ENCODE results near the gene THBD.

The THBD gene

DNA sequence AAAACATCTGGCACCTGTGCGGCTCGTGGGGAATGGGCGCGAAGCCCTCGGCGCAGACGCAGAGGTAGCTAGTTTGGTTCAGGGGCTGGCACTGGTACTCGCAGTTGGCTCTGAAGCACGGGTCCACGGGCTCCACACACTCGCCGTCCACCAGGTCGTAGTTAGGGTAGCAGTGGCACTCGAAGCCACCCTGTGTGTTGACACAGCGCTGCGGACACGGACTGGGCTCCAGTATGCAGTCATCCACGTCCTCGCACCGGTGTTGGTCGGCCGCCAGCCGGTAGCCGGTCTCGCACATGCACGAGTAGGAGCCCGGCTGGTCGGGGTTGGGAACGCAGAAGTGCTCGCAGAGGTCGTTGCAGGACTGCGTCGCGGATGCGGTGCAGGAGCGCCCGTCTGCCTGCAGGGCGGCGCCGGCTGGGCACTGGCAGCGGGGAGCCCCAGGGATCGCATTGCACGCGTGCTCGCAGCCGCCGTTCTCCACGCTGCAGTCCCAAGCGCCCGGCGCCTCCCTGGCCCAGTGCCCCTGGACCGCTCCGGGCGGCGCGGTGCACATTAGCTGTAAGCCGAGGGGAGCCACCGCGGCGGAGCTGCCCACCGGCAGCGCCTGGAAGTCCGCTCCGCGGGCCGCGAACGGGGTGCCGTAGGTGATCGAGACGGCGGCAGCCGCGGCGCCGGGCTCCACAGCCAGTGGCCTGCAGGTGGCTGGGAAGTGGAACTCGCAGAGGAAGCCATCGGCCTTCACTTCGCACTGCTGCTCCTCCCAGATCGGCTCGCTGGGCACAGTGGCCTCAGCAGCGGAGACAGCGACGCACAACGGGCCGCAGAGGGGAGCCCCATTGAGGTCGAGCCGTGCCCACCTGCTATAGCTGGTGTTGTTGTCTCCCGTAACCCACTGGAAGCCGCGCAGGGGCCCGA is 930 bp downstream of the THBD start:
- Histone ChIP-seq H3K36me3 (ENCODE audit: insufficient read depth, low read length) (no peaks in the 10 kb centered on the region), H3K4me3 (ENCODE audit: low read depth, low read length) (peak overlapping the region; percentile 79), H3K27ac (ENCODE audit: low read depth, low read length) (no peak overlapping the region; the same call in 1 of the 2 replicates), H2AFZ (ENCODE audit: low read length, unreplicated experiment) (no peak overlapping the region), H3K79me2 (ENCODE audit: control insufficient read depth, insufficient read depth, low read length, unreplicated experiment) (no peaks in the 10 kb centered on the region), H3K4me1 (ENCODE audit: control insufficient read depth, insufficient read depth, low read length, unreplicated experiment) (peaks cover 9% of the 10 kb centered on the region), H3K27me3 (ENCODE audit: insufficient read depth, low read length) (peaks cover 23% of the 10 kb centered on the region)

DNA sequence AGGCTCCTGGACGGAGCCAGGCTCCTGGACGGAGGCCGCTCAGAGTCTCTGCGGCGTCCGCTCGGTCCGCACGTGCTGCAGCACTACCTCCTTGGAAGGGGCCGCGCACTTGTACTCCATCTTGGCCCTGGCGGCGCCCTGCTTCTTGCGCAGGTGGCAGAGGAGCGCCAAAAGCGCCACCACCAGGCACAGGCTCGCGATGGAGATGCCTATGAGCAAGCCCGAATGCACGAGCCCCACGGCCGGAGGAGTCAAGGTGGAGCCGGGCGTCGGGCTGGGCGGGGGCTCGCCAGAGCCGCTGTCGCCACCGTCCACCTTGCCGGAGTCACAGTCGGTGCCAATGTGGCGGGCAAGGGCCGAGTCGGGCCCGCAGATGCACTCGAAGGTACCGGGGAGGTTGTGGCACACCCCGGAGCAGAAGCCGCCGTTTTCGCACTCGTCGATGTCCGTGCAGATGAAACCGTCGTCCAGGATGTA is 1.7 kb downstream of the THBD start:
- H3K4me3 ChIP-seq (ENCODE audit: low read depth, low read length) = peak overlapping the region; percentile 79
- H3K79me2 ChIP-seq (ENCODE audit: control insufficient read depth, insufficient read depth, low read length, unreplicated experiment) = no peaks in the 10 kb centered on the region
- peaks cover 30% of the 10 kb centered on the region for H3K27me3 ChIP-seq (ENCODE audit: insufficient read depth, low read length)
- H2AFZ ChIP-seq (ENCODE audit: low read length, unreplicated experiment) = no peak overlapping the region
- peaks cover 9% of the 10 kb centered on the region for H3K4me1 ChIP-seq (ENCODE audit: control insufficient read depth, insufficient read depth, low read length, unreplicated experiment)
- H3K27ac ChIP-seq (ENCODE audit: low read depth, low read length) = no peak overlapping the region
- H3K36me3 ChIP-seq (ENCODE audit: insufficient read depth, low read length) = no peaks in the 10 kb centered on the region

DNA sequence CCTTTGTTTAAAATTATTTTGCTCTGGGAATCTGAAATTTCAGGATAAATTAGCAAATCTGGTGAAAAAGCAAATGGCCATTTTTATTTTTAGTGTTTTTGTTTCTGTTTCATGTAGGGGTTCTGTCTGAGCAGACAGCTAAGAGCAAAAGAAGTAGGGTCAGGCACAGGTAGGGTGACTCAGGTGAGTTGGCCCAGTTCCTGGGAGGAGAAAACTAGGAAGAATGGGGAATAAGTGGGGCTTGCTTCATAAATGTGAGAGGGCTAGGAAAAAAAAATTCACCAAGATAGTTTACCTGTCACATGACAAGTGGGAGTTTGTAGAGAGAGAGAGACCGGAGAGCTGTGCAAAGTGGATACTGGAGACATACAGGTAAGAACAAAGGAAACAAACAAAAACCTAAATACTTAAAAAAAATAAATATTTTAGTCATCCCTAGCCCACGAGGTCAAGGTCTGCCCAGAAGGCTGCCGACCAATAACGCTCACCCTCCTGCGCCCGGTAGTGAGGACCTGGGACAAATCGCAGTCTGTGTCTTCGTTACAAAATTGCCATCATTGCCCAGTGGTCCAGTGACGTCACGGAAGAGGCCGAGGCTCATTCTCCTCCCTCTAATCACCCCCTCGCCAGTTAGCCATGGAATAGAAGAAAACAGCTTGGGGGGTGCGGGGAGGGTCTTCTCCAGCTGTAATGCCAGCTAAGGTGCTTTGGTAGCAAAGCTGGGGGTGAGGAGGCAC is 2.3 kb downstream of the THBD start:
- Histone ChIP-seq H3K27ac (ENCODE audit: low read depth, low read length) (no peak overlapping the region), H3K36me3 (ENCODE audit: insufficient read depth, low read length) (no peaks in the 10 kb centered on the region), H3K4me1 (ENCODE audit: control insufficient read depth, insufficient read depth, low read length, unreplicated experiment) (peaks cover 9% of the 10 kb centered on the region), H2AFZ (ENCODE audit: low read length, unreplicated experiment) (no peak overlapping the region), H3K27me3 (ENCODE audit: insufficient read depth, low read length) (peaks cover 31% of the 10 kb centered on the region), H3K4me3 (ENCODE audit: low read depth, low read length) (peak overlapping the region; percentile 79), H3K79me2 (ENCODE audit: control insufficient read depth, insufficient read depth, low read length, unreplicated experiment) (no peaks in the 10 kb centered on the region)

DNA sequence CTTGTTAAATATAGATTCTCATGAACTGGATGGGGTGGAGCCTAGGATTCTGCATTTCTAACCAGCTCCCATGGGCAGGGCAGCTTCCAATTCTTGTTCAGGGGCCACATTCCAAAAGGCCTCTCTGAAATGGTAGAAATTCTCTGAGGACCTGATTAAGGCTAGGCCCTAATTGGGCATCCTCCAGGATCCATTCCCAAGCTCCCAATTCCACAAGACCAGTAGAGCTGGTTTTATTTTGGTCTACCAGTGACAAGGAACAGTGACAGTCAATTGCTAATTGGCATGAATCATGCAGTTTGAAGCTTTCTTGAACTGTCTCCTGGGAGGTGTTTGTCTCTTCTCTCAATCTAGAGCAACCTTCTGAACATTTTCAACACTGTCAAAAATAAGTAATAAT is 3.0 kb downstream of the THBD start:
- Histone ChIP-seq H3K79me2 (ENCODE audit: control insufficient read depth, insufficient read depth, low read length, unreplicated experiment) (no peaks in the 10 kb centered on the region), H3K27me3 (ENCODE audit: insufficient read depth, low read length) (peaks cover 38% of the 10 kb centered on the region), H3K4me3 (ENCODE audit: low read depth, low read length) (peak overlapping the region; percentile 79), H2AFZ (ENCODE audit: low read length, unreplicated experiment) (no peak overlapping the region), H3K4me1 (ENCODE audit: control insufficient read depth, insufficient read depth, low read length, unreplicated experiment) (peaks cover 9% of the 10 kb centered on the region), H3K27ac (ENCODE audit: low read depth, low read length) (no peak overlapping the region), H3K36me3 (ENCODE audit: insufficient read depth, low read length) (no peaks in the 10 kb centered on the region)

DNA sequence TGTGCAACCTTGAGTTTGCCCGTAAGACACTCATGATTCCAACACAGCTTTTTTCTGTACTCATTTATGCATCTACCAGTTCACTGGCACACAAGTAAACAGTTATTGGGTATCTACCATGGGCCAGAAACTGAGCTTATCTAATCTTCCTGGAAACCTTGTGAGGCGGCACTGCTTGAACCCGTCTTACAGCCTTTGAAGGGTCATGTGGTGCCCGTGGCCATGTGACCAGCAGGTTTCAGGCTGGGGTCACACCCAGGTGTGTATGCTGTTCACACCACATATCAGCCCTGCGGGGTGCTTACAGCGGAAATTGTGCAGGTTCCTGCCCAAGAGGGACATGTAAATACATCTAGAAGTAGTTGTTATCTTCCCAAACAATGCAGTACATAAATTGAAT is 6.1 kb downstream of the THBD start:
- Histone ChIP-seq H2AFZ (ENCODE audit: low read length, unreplicated experiment) (no peak overlapping the region), H3K27ac (ENCODE audit: low read depth, low read length) (no peak overlapping the region), H3K36me3 (ENCODE audit: insufficient read depth, low read length) (no peaks in the 10 kb centered on the region), H3K27me3 (ENCODE audit: insufficient read depth, low read length) (peaks cover 68% of the 10 kb centered on the region), H3K4me3 (ENCODE audit: low read depth, low read length) (no peak overlapping the region), H3K4me1 (ENCODE audit: control insufficient read depth, insufficient read depth, low read length, unreplicated experiment) (peaks cover 5% of the 10 kb centered on the region), H3K79me2 (ENCODE audit: control insufficient read depth, insufficient read depth, low read length, unreplicated experiment) (no peaks in the 10 kb centered on the region)

DNA sequence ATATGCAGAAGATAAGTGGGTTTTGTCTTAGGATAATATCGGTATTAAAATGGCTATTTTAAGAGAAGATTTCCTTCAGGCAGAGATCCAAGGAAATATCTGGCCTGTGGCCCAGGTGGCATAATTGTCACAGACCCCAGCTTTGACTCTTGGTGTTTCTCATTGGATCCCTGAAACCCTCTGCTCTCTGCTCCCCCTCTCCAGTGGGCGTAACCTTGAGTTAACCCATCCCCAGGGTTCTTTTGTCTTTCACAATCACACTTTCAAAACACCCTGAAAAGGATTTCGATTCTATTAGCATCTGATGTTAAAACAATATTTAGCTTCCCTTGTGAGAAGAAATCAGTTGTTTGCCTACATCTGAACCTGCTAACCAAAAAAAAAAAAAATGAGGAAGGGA is 7.2 kb downstream of the THBD start:
- Histone ChIP-seq H3K36me3 (ENCODE audit: insufficient read depth, low read length) (no peaks in the 10 kb centered on the region), H2AFZ (ENCODE audit: low read length, unreplicated experiment) (no peak overlapping the region), H3K4me3 (ENCODE audit: low read depth, low read length) (no peak overlapping the region), H3K27ac (ENCODE audit: low read depth, low read length) (no peak overlapping the region), H3K4me1 (ENCODE audit: control insufficient read depth, insufficient read depth, low read length, unreplicated experiment) (no peaks in the 10 kb centered on the region), H3K27me3 (ENCODE audit: insufficient read depth, low read length) (peaks cover 67% of the 10 kb centered on the region), H3K79me2 (ENCODE audit: control insufficient read depth, insufficient read depth, low read length, unreplicated experiment) (no peaks in the 10 kb centered on the region)

DNA sequence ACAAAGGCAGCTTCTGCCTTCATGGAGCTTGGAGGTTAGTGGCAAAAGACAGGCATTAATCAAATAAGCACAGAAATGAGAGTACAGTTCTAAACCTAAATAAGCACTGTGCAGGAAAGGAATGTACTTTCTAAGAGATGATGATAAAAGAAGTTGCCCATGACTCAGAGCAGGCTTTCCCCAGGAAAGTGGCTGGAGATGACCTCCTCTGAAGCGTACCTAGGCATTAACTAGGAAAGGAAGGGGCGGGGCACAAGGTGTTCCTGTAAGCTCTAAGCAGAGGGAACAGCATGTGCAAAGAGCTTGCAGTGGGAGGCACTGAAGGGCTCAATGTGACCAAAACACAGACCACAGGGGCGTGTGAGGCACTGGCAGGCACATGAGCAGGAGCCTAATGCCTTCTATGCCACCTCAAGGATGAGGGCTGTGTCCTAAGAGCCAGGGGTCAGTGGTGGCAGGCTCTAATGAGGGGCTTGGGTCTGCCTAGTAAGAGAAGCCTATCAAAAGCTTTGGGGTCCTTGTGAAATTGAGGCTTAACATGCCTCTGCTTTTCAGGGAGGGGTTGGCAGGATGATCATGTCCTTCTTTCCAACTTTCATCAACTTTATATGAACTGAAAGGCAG is 9.5 kb downstream of the THBD start:
- no peak overlapping the region for H3K4me3 ChIP-seq (ENCODE audit: low read depth, low read length)
- no peaks in the 10 kb centered on the region for H3K4me1 ChIP-seq (ENCODE audit: control insufficient read depth, insufficient read depth, low read length, unreplicated experiment)
- no peaks in the 10 kb centered on the region for H3K36me3 ChIP-seq (ENCODE audit: insufficient read depth, low read length)
- H3K27ac ChIP-seq (ENCODE audit: low read depth, low read length) = no peak overlapping the region
- no peaks in the 10 kb centered on the region for H3K79me2 ChIP-seq (ENCODE audit: control insufficient read depth, insufficient read depth, low read length, unreplicated experiment)
- peaks cover 73% of the 10 kb centered on the region for H3K27me3 ChIP-seq (ENCODE audit: insufficient read depth, low read length)
- no peak overlapping the region for H2AFZ ChIP-seq (ENCODE audit: low read length, unreplicated experiment)

DNA sequence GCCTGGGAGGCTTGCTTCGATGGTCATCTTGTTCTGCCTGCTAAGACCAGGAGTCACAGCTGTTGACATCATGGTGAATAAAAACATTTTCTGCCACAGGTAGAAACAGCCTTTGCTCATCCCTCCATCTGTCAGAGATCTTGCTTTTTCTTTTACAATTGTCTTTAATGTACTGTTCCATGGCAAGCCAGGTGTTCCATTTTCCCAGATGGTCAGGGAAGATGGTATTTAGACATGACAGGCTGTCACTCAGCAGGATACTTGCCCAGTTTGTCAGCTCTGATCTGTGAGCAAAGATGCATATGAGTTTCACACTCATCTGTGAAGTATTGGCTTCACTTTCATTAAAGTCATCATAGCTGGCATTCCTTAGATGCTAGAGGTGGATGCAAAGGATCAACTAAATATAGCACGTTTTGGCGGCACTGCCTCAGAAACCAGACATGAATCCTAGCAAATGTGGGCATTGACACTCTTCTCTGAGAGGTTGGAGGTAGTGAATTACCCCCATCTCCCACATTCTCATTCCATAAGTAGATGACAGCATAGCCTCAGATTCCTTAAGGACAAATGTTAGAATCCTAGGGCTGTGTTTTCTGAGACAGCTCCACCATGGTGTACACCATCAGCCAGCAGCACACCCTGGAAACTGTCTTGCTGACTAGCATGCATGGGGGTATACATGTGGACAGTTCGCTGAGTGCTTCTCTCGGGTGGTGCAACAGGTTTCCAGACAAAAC is 10.2 kb downstream of the THBD start:
- no peaks in the 10 kb centered on the region for H3K4me1 ChIP-seq (ENCODE audit: control insufficient read depth, insufficient read depth, low read length, unreplicated experiment)
- H3K4me3 ChIP-seq (ENCODE audit: low read depth, low read length) = no peak overlapping the region
- H3K27me3 ChIP-seq (ENCODE audit: insufficient read depth, low read length) = peaks cover 79% of the 10 kb centered on the region
- no peaks in the 10 kb centered on the region for H3K79me2 ChIP-seq (ENCODE audit: control insufficient read depth, insufficient read depth, low read length, unreplicated experiment)
- H3K36me3 ChIP-seq (ENCODE audit: insufficient read depth, low read length) = no peaks in the 10 kb centered on the region
- H3K27ac ChIP-seq (ENCODE audit: low read depth, low read length) = no peak overlapping the region
- no peak overlapping the region for H2AFZ ChIP-seq (ENCODE audit: low read length, unreplicated experiment)

DNA sequence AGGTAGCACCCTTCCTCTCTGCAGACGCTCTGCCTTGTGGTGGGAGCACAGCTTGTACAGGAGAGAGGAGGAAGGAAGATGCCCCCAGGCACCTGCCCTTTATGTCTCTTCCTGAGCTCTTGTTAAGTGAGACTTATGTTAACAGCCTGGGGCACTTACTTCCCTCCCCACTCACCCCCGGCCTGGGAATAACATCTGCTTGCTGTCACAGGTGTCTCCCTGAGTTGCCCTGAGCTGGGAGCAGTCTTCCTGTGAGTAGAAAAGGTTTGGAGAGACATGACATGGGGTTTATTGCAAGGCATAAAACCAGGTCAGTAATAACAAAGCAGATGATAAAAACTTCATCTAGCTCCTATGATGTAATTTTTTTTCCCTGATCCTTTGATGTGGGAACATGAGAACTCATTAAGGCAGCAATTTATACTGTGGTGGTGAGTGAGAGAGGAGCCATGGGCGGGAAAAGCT is 12.4 kb downstream of the THBD start:
- Histone ChIP-seq H3K27ac (ENCODE audit: low read depth, low read length) (no peak overlapping the region), H3K27me3 (ENCODE audit: insufficient read depth, low read length) (peaks cover 74% of the 10 kb centered on the region)

DNA sequence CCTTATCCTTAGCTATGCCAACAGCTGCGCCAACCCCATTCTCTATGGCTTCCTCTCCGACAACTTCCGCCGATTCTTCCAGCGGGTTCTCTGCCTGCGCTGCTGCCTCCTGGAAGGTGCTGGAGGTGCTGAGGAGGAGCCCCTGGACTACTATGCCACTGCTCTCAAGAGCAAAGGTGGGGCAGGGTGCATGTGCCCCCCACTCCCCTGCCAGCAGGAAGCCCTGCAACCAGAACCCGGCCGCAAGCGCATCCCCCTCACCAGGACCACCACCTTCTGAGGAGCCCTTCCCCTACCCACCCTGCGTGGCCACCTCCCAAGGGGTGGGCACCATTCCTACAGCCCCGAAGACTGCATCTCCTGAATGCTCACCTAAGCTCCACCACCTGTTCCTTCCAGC is 13.1 kb downstream of the THBD start:
- Histone ChIP-seq H3K27me3 (ENCODE audit: insufficient read depth, low read length) (peaks cover 67% of the 10 kb centered on the region), H2AFZ (ENCODE audit: low read length, unreplicated experiment) (no peak overlapping the region), H3K27ac (ENCODE audit: low read depth, low read length) (no peak overlapping the region), H3K36me3 (ENCODE audit: insufficient read depth, low read length) (no peaks in the 10 kb centered on the region), H3K4me3 (ENCODE audit: low read depth, low read length) (no peak overlapping the region), H3K79me2 (ENCODE audit: control insufficient read depth, insufficient read depth, low read length, unreplicated experiment) (no peaks in the 10 kb centered on the region), H3K4me1 (ENCODE audit: control insufficient read depth, insufficient read depth, low read length, unreplicated experiment) (no peaks in the 10 kb centered on the region)

More for the DNA sequence above, 12.4 kb downstream of the THBD start:
- Histone ChIP-seq H3K4me3 (ENCODE audit: low read depth, low read length) (no peak overlapping the region), H3K4me1 (ENCODE audit: control insufficient read depth, insufficient read depth, low read length, unreplicated experiment) (no peaks in the 10 kb centered on the region), H2AFZ (ENCODE audit: low read length, unreplicated experiment) (no peak overlapping the region), H3K79me2 (ENCODE audit: control insufficient read depth, insufficient read depth, low read length, unreplicated experiment) (no peaks in the 10 kb centered on the region), H3K36me3 (ENCODE audit: insufficient read depth, low read length) (no peaks in the 10 kb centered on the region)
